ENCODE measurements around the gene ZC3H13.

- TF ChIP-seq, protein P1, sequence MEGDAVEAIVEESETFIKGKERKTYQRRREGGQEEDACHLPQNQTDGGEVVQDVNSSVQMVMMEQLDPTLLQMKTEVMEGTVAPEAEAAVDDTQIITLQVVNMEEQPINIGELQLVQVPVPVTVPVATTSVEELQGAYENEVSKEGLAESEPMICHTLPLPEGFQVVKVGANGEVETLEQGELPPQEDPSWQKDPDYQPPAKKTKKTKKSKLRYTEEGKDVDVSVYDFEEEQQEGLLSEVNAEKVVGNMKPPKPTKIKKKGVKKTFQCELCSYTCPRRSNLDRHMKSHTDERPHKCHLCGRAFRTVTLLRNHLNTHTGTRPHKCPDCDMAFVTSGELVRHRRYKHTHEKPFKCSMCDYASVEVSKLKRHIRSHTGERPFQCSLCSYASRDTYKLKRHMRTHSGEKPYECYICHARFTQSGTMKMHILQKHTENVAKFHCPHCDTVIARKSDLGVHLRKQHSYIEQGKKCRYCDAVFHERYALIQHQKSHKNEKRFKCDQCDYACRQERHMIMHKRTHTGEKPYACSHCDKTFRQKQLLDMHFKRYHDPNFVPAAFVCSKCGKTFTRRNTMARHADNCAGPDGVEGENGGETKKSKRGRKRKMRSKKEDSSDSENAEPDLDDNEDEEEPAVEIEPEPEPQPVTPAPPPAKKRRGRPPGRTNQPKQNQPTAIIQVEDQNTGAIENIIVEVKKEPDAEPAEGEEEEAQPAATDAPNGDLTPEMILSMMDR (conservative IDR thresholded peaks at IDR 0.05; ENCODE audit: low read length), result no peak
- no peak for TF ChIP-seq EZH2phosphoT487 (IDR thresholded peaks at IDR 0.05; ENCODE audit: borderline replicate concordance)
Observed at GRCh38 chr13:45931211-45931610, 121.3 kb downstream of the ZC3H13 start.

All from Loucy (cell line).